ENCODE data around the gene CEP70. TPM values are rescaled to one million over a fixed set of nuclear protein-coding genes. Genes with fewer than 3 reads are reported as not detected.

Gene CEP70
- total RNA-seq, 1 donor from 2014 or later, result 7.7 TPM

DNA sequence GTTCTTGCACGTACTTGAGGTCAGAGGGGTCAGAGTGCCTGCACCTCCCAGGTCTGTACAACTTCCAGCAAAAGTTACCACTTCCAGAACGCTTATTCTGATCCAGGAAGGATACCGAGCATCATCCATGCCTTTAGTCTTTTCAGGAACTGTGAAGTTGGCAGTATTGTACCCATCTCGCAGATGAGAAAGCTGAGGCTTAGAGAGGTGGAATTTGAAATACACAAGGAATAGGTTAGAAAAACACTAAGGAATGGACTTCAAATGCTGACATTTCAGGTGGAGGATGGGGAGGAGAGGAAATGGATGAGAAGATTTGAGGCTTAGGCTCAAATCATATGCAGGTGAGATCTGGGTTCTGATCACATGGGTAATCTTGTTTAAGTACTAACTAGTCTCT, 148.4 kb downstream of the CEP70 start:
- no peaks in the 10 kb centered on the region for H3K9me3 Mint-ChIP-seq
- H3K27me3 Mint-ChIP-seq (ENCODE audit: low read depth), result peaks cover 6% of the 10 kb centered on the region
- no peaks in the 10 kb centered on the region for H3K36me3 Mint-ChIP-seq (ENCODE audit: low read depth)
- no peaks in the 10 kb centered on the region for H3K4me1 Mint-ChIP-seq (ENCODE audit: low read depth)
- H3K4me3 Mint-ChIP-seq (ENCODE audit: low read depth), result no peak overlapping the region
- no peak overlapping the region for H3K27ac Mint-ChIP-seq
- intact Hi-C loops (cut with micrococcal nuclease), result no loop called here
- no peak for DNase-seq (ENCODE audit: low spot score)

GRCh38 chr3:138445236-138445635, 148.8 kb downstream of the CEP70 start:
- intact Hi-C loops (cut with micrococcal nuclease), result no loop called here
- no peaks in the 10 kb centered on the region for H3K4me1 Mint-ChIP-seq (ENCODE audit: low read depth)

More at GRCh38 chr3:138445236-138445635, 148.8 kb downstream of the CEP70 start:
- Mint-ChIP-seq H3K4me3 (ENCODE audit: low read depth) (no peak overlapping the region), H3K27ac (no peak overlapping the region), H3K27me3 (ENCODE audit: low read depth) (peaks cover 6% of the 10 kb centered on the region), H3K36me3 (ENCODE audit: low read depth) (no peaks in the 10 kb centered on the region), H3K9me3 (no peaks in the 10 kb centered on the region)
- no peak for DNase-seq (ENCODE audit: low spot score)

Other genes with a start within 250 kb of the CEP70 start
- not detected in 2 replicates for gene MRAS, start 245.7 kb downstream of the CEP70 start, total RNA-seq
- 0.09 and 0.32 TPM in 2 replicates for gene ESYT3, start 159.6 kb downstream of the CEP70 start, total RNA-seq
- 3.1 and 3.7 TPM in 2 replicates for gene FAIM, start 14.5 kb upstream of the CEP70 start, total RNA-seq
- gene PIK3CB, start 240.7 kb upstream of the CEP70 start, total RNA-seq, result 19.2 and 20.3 TPM in 2 replicates

All from activated T-helper 2 cell treated with anti-CD3 and anti-CD28 coated beads, Interferon-gamma antibody, Interleukin-2, Interleukin-4, amounts not matched to agents 10 μg/mL and 5 μg/mL and 100 μg/mL, durations not matched to agents 14 hours and 24 hours and 36 hours (primary cell).